Neural progenitor cell (in vitro differentiated cells): ENCODE measurements around the gene RAI1. TPM values are rescaled to one million over a fixed set of nuclear protein-coding genes. Genes with fewer than 3 reads are reported as not detected.

Source experiments
- DNase-seq: peaks from one replicate; pipeline ENCODE4 v3.0.0-alpha.2; 2016; ENCODE audit warnings: low spot score
- H2AFZ ChIP-seq: fragments of 200-600 bp; sonication (generic); replicated peaks from 2 replicates; pipeline ENCODE4 v1.6.1; 2016; ENCODE audit warnings: antibody characterized with exemption
- H3F3A ChIP-seq: fragments of 200-600 bp; sonication (generic); 2 replicates; pipeline ENCODE4 v1.6.1; 2016; ENCODE audit warnings: antibody characterized with exemption, low read depth
- H3K27ac ChIP-seq: fragments of 200-600 bp; sonication (generic); 2 replicates; pipeline ENCODE4 v1.5.1; 2016; ENCODE audit warnings: mild to moderate bottlenecking
- H3K27me3 ChIP-seq: fragments of 200-600 bp; sonication (generic); 2 replicates; pipeline ENCODE4 v1.6.1; 2016; ENCODE audit warnings: mild to moderate bottlenecking, moderate library complexity
- H3K36me3 ChIP-seq: fragments of 200-600 bp; sonication (generic); 2 replicates; pipeline ENCODE4 v1.5.1; 2016
- H3K4me1 ChIP-seq: fragments of 200-600 bp; sonication (generic); 2 replicates; pipeline ENCODE4 v1.6.1; 2016; ENCODE audit warnings: mixed run types
- H3K4me2 ChIP-seq: fragments of 200-600 bp; sonication (generic); 2 replicates; pipeline ENCODE4 v1.6.1; 2016
- H3K4me3 ChIP-seq: fragments of 200-600 bp; sonication (generic); 2 replicates; pipeline ENCODE4 v1.5.1; 2016
- H3K79me2 ChIP-seq: fragments of 200-600 bp; sonication (generic); 2 replicates; pipeline ENCODE4 v1.6.1; 2016; ENCODE audit warnings: low read depth
- H3K9ac ChIP-seq: fragments of 200-600 bp; sonication (generic); 2 replicates; pipeline ENCODE4 v1.6.1; 2016
- H3K9me3 ChIP-seq: fragments of 200-600 bp; sonication (generic); 2 replicates; pipeline ENCODE4 v1.5.1; 2016; ENCODE audit warnings: low read depth
- H4K20me1 ChIP-seq: fragments of 200-600 bp; sonication (generic); 2 replicates; pipeline ENCODE4 v1.6.1; 2016; ENCODE audit warnings: low read depth
- H3K27ac Mint-ChIP-seq: 3 replicates; pipeline ENCODE4 v1.8.0; 2021; ENCODE audit warnings: mixed read lengths
- H3K27me3 Mint-ChIP-seq: 2 replicates; pipeline ENCODE4 v1.8.0; 2022; ENCODE audit warnings: low read depth, mild to moderate bottlenecking, inconsistent platforms, moderate library complexity, mixed read lengths; ENCODE audit not compliant: insufficient read depth
- H3K36me3 Mint-ChIP-seq: 3 replicates; pipeline ENCODE4 v1.8.0; 2021; ENCODE audit warnings: mixed read lengths
- H3K4me1 Mint-ChIP-seq: 3 replicates; pipeline ENCODE4 v1.8.0; 2021; ENCODE audit warnings: mixed read lengths
- H3K4me3 Mint-ChIP-seq: 3 replicates; pipeline ENCODE4 v1.8.0; 2021; ENCODE audit warnings: mild to moderate bottlenecking, moderate library complexity, mixed read lengths
- H3K9me3 Mint-ChIP-seq: 3 replicates; pipeline ENCODE4 v1.8.0; 2020; ENCODE audit warnings: mixed read lengths
- EZH2 ChIP-seq: fragments of 200-600 bp; sonication (generic); IDR thresholded peaks from 2 replicates; pipeline ENCODE4 v1.6.1; 2017; ENCODE audit warnings: antibody characterized with exemption, mild to moderate bottlenecking, moderate library complexity
- EZH2phosphoT487 ChIP-seq: fragments of 200-600 bp; sonication (generic); IDR thresholded peaks from 2 replicates; pipeline ENCODE4 v1.6.1; 2017; ENCODE audit warnings: antibody characterized with exemption
- total RNA-seq: library from RNA; depleted of rRNA; stranded (reverse); fragments of >200 nt; gene quantifications from 2 replicates; pipeline ENCODE4 v1.2.3, GENCODE V29; 2015; ENCODE audit warnings: low replicate concordance
- TF ChIP-seq, protein P1 (sequence below): fragments of 200-600 bp; sonication (generic); IDR thresholded peaks from 2 replicates; pipeline ENCODE4 v1.5.1; 2017; ENCODE audit warnings: antibody characterized with exemption, mild to moderate bottlenecking

Gene RAI1
- total RNA-seq, 1 donor from 2014 or later = 27.4 TPM

DNA sequence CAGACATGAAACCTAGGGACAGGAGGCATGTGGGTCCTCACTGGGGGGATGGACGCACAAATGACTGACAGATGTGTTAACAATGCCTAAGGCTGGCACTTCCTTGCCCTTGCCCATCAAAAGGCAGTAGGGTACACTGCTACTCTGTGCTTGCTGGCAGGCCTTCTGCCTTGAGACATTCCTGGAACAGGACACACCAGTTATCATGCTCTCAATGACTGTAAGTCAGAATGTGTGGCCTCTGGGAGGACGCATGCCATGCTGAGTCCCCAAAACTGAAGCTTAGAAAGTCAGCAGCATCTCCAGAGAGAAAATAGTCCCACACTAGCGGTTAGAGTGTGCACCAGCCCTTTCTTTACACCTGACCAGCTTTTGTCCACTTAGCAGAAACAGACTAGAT is 171.7 kb downstream of the RAI1 start:
- no peak overlapping the region for H3K27ac Mint-ChIP-seq
- peaks cover 81% of the 10 kb centered on the region for H3K4me1 Mint-ChIP-seq
- Histone ChIP-seq H4K20me1 (no peaks in the 10 kb centered on the region), H2AFZ (no peak overlapping the region), H3K4me3 (no peak overlapping the region), H3K4me1 (peaks cover 64% of the 10 kb centered on the region), H3K9ac (no peak overlapping the region), H3K4me2 (no peak overlapping the region), H3K27me3 (no peaks in the 10 kb centered on the region), H3K9me3 (no peaks in the 10 kb centered on the region), H3K79me2 (no peaks in the 10 kb centered on the region), H3K36me3 (no peaks in the 10 kb centered on the region), H3F3A (peaks cover 18% of the 10 kb centered on the region), H3K27ac (no peak overlapping the region)
- H3K27me3 Mint-ChIP-seq = peaks cover 8% of the 10 kb centered on the region
- no peak for DNase-seq
- no peaks in the 10 kb centered on the region for H3K36me3 Mint-ChIP-seq
- TF ChIP-seq EZH2 = no peak
- no peak for TF ChIP-seq EZH2phosphoT487
- TF ChIP-seq, protein P1, sequence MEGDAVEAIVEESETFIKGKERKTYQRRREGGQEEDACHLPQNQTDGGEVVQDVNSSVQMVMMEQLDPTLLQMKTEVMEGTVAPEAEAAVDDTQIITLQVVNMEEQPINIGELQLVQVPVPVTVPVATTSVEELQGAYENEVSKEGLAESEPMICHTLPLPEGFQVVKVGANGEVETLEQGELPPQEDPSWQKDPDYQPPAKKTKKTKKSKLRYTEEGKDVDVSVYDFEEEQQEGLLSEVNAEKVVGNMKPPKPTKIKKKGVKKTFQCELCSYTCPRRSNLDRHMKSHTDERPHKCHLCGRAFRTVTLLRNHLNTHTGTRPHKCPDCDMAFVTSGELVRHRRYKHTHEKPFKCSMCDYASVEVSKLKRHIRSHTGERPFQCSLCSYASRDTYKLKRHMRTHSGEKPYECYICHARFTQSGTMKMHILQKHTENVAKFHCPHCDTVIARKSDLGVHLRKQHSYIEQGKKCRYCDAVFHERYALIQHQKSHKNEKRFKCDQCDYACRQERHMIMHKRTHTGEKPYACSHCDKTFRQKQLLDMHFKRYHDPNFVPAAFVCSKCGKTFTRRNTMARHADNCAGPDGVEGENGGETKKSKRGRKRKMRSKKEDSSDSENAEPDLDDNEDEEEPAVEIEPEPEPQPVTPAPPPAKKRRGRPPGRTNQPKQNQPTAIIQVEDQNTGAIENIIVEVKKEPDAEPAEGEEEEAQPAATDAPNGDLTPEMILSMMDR = no peak
- H3K4me3 Mint-ChIP-seq = no peak overlapping the region
- no peaks in the 10 kb centered on the region for H3K9me3 Mint-ChIP-seq

DNA sequence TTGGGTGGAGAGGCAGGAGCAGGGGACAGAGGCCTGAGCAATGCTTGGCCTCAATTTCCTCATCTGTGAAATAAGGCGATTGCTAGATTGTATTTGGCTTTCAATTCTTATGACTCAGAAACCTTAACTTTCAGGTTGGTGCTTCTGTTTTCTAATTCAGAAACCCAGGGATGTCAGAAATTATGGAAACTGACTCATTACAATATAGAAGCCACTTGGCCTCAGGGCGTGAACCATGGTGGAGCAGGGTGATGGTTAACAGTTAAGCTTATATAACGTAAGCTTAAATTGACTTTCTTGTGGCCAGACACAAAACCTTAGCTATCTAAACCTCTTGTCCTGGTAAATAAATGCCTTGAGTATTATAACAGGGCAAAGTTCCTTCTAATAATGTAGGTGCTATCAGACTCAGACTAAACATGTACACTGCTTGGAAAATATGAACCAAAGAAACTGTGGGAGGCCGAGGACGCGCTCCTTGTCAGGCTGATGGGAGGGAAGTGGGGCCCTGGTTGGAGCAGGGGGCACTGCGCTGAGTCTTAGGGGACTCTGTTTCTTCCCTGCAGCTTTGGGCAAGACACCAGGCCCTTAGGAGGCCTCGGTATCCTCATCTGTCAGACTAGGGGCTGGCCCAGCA is 172.7 kb downstream of the RAI1 start:
- Mint-ChIP-seq H3K27me3 (peaks cover 9% of the 10 kb centered on the region), H3K4me1 (peaks cover 75% of the 10 kb centered on the region), H3K27ac (no peak overlapping the region), H3K36me3 (no peaks in the 10 kb centered on the region), H3K9me3 (no peaks in the 10 kb centered on the region), H3K4me3 (no peak overlapping the region)
- Histone ChIP-seq H3K36me3 (no peaks in the 10 kb centered on the region), H3K4me2 (no peak overlapping the region), H3K27ac (no peak overlapping the region), H3K4me1 (peaks cover 56% of the 10 kb centered on the region), H4K20me1 (no peaks in the 10 kb centered on the region), H3K79me2 (no peaks in the 10 kb centered on the region), H3K9me3 (no peaks in the 10 kb centered on the region), H3F3A (peaks cover 18% of the 10 kb centered on the region), H3K9ac (no peak overlapping the region), H2AFZ (no peak overlapping the region), H3K27me3 (no peaks in the 10 kb centered on the region), H3K4me3 (no peak overlapping the region)
- DNase-seq = no peak
- TF ChIP-seq EZH2 = no peak
- TF ChIP-seq, protein P1 = no peak
- no peak for TF ChIP-seq EZH2phosphoT487

DNA sequence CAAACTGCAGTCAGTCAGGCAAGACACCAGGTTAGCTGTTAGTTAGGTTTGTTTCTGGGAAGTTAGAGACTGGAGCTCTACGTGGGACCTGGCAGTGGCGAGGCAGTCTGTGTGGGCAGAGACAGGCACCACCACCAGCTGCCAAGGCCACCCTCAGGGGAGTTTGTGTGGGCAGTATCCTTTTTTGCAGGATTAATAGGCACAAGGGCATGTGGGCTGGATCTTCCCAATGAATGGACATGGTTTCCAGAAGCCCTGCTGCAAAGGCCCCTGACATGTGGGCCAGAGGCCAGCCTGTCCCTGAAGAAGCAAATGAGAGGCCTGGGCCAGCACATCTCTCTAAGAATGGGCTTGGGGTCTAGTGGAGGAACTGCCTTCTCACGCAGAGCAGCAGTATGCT is 174.7 kb downstream of the RAI1 start:
- H3K9me3 Mint-ChIP-seq = no peaks in the 10 kb centered on the region
- no peaks in the 10 kb centered on the region for H3K9me3 ChIP-seq
- no peaks in the 10 kb centered on the region for H3K79me2 ChIP-seq
- peaks cover 18% of the 10 kb centered on the region for H3F3A ChIP-seq
- H3K9ac ChIP-seq = no peak overlapping the region
- H2AFZ ChIP-seq = no peak overlapping the region
- H3K4me2 ChIP-seq = no peak overlapping the region
- H3K36me3 ChIP-seq = no peaks in the 10 kb centered on the region
- peaks cover 14% of the 10 kb centered on the region for H3K27me3 Mint-ChIP-seq
- TF ChIP-seq, protein P1 = no peak
- TF ChIP-seq EZH2phosphoT487 = no peak
- no peak for TF ChIP-seq EZH2
- H3K4me3 Mint-ChIP-seq = no peak overlapping the region
- no peaks in the 10 kb centered on the region for H3K36me3 Mint-ChIP-seq
- H3K4me1 Mint-ChIP-seq = peaks cover 60% of the 10 kb centered on the region
- H3K27me3 ChIP-seq = no peaks in the 10 kb centered on the region
- no peak overlapping the region for H3K27ac Mint-ChIP-seq
- no peak overlapping the region for H3K4me3 ChIP-seq
- no peaks in the 10 kb centered on the region for H4K20me1 ChIP-seq
- no peak overlapping the region for H3K27ac ChIP-seq
- H3K4me1 ChIP-seq = peaks cover 36% of the 10 kb centered on the region
- no peak for DNase-seq
